Naive thymus-derived CD4-positive, alpha-beta T cell (primary cell): ENCODE results near the gene FZD8. TPM values are rescaled to one million over a fixed set of nuclear protein-coding genes. Genes with fewer than 3 reads are reported as not detected.

ENCODE experiments used
- ATAC-seq: fragments of 150-1000 bp; cut with Tn5 transposase; 2 replicates; pipeline ENCODE4 v1.10.0; 2021; ENCODE audit warnings: mild to moderate bottlenecking, moderate library complexity
- CTCF ChIA-PET: fragments of 350-600 bp; sonication (Branson Sonifier 250); formaldehyde crosslinking; loops from one replicate; lab custom pipeline; 2021; ENCODE audit warnings: antibody characterized with exemption; lab: Charles Lee
- POLR2A ChIA-PET: fragments of 350-600 bp; sonication (Branson Sonifier 250); formaldehyde crosslinking; loops from one replicate; lab custom pipeline; 2021; ENCODE audit warnings: antibody characterized with exemption, inconsistent platforms; lab: Charles Lee
- DNase-seq, 9 donors: peaks; one replicate each; pipeline versions ENCODE4 v3.0.0 to v3.0.0-alpha.2; 2020 to 2022; ENCODE audit warnings: mixed read lengths in 1 of 9
- H3K27ac ChIP-seq: one replicate; pipeline ENCODE4 v1.7.0; 2013; ENCODE audit warnings: mild to moderate bottlenecking, low read depth, low read length, moderate library complexity
- H3K27me3 ChIP-seq, 2 donors: one replicate each; pipeline ENCODE4 v1.7.0; 2013; ENCODE audit warnings: low read length in 2 of 2, mild to moderate bottlenecking in 2 of 2, moderate library complexity in 2 of 2; ENCODE audit not compliant: control insufficient read depth in 2 of 2, insufficient read depth in 2 of 2
- H3K36me3 ChIP-seq, 3 experiments: 1 replicate in 2 of 3; 2 replicates in 1 of 3; pipeline ENCODE4 v1.7.0; 2013; ENCODE audit warnings: low read length in 3 of 3, mild to moderate bottlenecking in 3 of 3, moderate library complexity in 1 of 3; ENCODE audit not compliant: insufficient read depth in 3 of 3, control insufficient read depth in 2 of 3
- H3K4me1 ChIP-seq, 2 donors: one replicate each; pipeline ENCODE4 v1.7.0; 2013; ENCODE audit warnings: low read length in 2 of 2, mild to moderate bottlenecking in 2 of 2, moderate library complexity in 1 of 2; ENCODE audit not compliant: control insufficient read depth in 2 of 2, insufficient read depth in 2 of 2
- H3K4me3 ChIP-seq: 2 replicates; pipeline ENCODE4 v1.7.0; 2013; ENCODE audit warnings: mild to moderate bottlenecking, low read length
- H3K9me3 ChIP-seq, 3 experiments: 1 replicate in 2 of 3; 2 replicates in 1 of 3; pipeline ENCODE4 v1.7.0; 2013; ENCODE audit warnings: low read length in 3 of 3; ENCODE audit not compliant: control insufficient read depth in 2 of 3
- H3K27ac Mint-ChIP-seq, 9 donors: one replicate each; pipeline ENCODE4 v1.8.0; 2020 to 2022; ENCODE audit warnings: mixed read lengths in 9 of 9, mild to moderate bottlenecking in 8 of 9, moderate library complexity in 5 of 9, inconsistent platforms in 2 of 9
- H3K27me3 Mint-ChIP-seq, 5 donors: one replicate each; pipeline ENCODE4 v1.8.0; 2021 to 2022; ENCODE audit warnings: mixed read lengths in 5 of 5, mild to moderate bottlenecking in 1 of 5
- H3K36me3 Mint-ChIP-seq, 5 donors: one replicate each; pipeline ENCODE4 v1.8.0; 2020 to 2022; ENCODE audit warnings: mixed read lengths in 5 of 5, mild to moderate bottlenecking in 3 of 5, inconsistent platforms in 1 of 5
- H3K4me1 Mint-ChIP-seq, 7 donors: one replicate each; pipeline ENCODE4 v1.8.0; 2020 to 2022; ENCODE audit warnings: mixed read lengths in 7 of 7, mild to moderate bottlenecking in 3 of 7, inconsistent platforms in 1 of 7
- H3K4me3 Mint-ChIP-seq, 10 donors: one replicate each; pipeline ENCODE4 v1.8.0; 2020 to 2022; ENCODE audit warnings: mild to moderate bottlenecking in 10 of 10, mixed read lengths in 10 of 10, moderate library complexity in 6 of 10, inconsistent platforms in 2 of 10
- H3K9me3 Mint-ChIP-seq, 11 donors: one replicate each; pipeline ENCODE4 v1.8.0; 2020 to 2022; ENCODE audit warnings: mixed read lengths in 11 of 11, mild to moderate bottlenecking in 4 of 11, inconsistent platforms in 1 of 11, moderate library complexity in 1 of 11
- intact Hi-C, 2 donors: fragments of 100-400 bp; cut with micrococcal nuclease; formaldehyde crosslinking; loops; one replicate each; pipeline ENCODE4 v1.15.1; 2023
- polyA plus RNA-seq, 2 donors: library from polyadenylated mRNA; unstranded; fragments of 300-500 nt; fragmentation: Illumina TruSeq; gene quantifications; one replicate each; pipeline ENCODE4 v1.2.3, GENCODE V29; 2021
- total RNA-seq, 6 experiments: library from RNA in 5 of 6; stranded (reverse) in 5 of 6; gene quantifications; 1 replicate in 5 of 6; 2 replicates in 1 of 6; pipeline ENCODE4 v1.2.3 and lab custom pipeline; 2021 to 2026

Gene FZD8
- total and polyA plus RNA-seq, 7 experiments from 2014 or later: 0.19 to 1.7 (median 0.47) TPM; not detected in 2

- H3K27ac Mint-ChIP-seq: no peak overlapping the region
- no peaks in the 10 kb centered on the region for H3K4me1 ChIP-seq
- ChIA-PET CTCF (interaction anchor here (0.6 kb wide), 1 partner anchor 628 kb away, joined by 3 read pairs; no protein-coding TSS in a partner anchor), POLR2A (no interaction called here)
- ATAC-seq (no peak), DNase-seq (no peak)
- H3K4me3 Mint-ChIP-seq: no peak overlapping the region
- peaks cover 0 to 13% (median 6%) of the 10 kb centered on the region in 11 donors for H3K9me3 Mint-ChIP-seq
- no peaks in the 10 kb centered on the region for H3K4me1 Mint-ChIP-seq
- H3K4me3 ChIP-seq: no peak overlapping the region
- intact Hi-C loops: no loop called here
- no peak overlapping the region for H3K27ac ChIP-seq
- H3K27me3 Mint-ChIP-seq: peaks cover 2 to 15% (median 9%) of the 10 kb centered on the region in 5 donors
- no peaks in the 10 kb centered on the region for H3K36me3 ChIP-seq
- no peaks in the 10 kb centered on the region for H3K27me3 ChIP-seq
- no peaks in the 10 kb centered on the region for H3K36me3 Mint-ChIP-seq
- H3K9me3 ChIP-seq: no peaks in the 10 kb centered on the region
Measured at GRCh38 chr10:35675846-35676245, 33.8 kb upstream of the FZD8 start.

GRCh38 chr10:35674843-35675242 is 32.7 kb upstream of the FZD8 start:
- Histone ChIP-seq H3K9me3 (no peaks in the 10 kb centered on the region), H3K36me3 (no peaks in the 10 kb centered on the region), H3K27ac (no peak overlapping the region), H3K4me1 (no peaks in the 10 kb centered on the region), H3K27me3 (no peaks in the 10 kb centered on the region), H3K4me3 (no peak overlapping the region)
- peaks cover 2 to 15% (median 13%) of the 10 kb centered on the region in 5 donors for H3K27me3 Mint-ChIP-seq
- no peak for ATAC-seq
- H3K36me3 Mint-ChIP-seq: no peaks in the 10 kb centered on the region
- ChIA-PET POLR2A (no interaction called here), CTCF (no interaction called here)
- no peaks in the 10 kb centered on the region for H3K4me1 Mint-ChIP-seq
- no peak overlapping the region for H3K4me3 Mint-ChIP-seq
- peaks cover 0 to 13% (median 6%) of the 10 kb centered on the region in 11 donors for H3K9me3 Mint-ChIP-seq
- H3K27ac Mint-ChIP-seq: no peak overlapping the region
- intact Hi-C loops: no loop called here
- no peak for DNase-seq

GRCh38 chr10:35668865-35669650 is 27.0 kb upstream of the FZD8 start:
- ChIA-PET POLR2A (no interaction called here), CTCF (no interaction called here)
- no peak overlapping the region for H3K4me3 ChIP-seq
- H3K27ac ChIP-seq: no peak overlapping the region
- Mint-ChIP-seq H3K4me1 (no peaks in the 10 kb centered on the region), H3K36me3 (peaks cover 0 to 4% (median 0%) of the 10 kb centered on the region in 5 donors), H3K4me3 (no peak overlapping the region), H3K9me3 (peaks cover 0 to 20% (median 10%) of the 10 kb centered on the region in 11 donors), H3K27me3 (peaks cover 0 to 18% (median 9%) of the 10 kb centered on the region in 5 donors), H3K27ac (peak overlapping the region in 1 of 9 donors; percentile 10)
- no peaks in the 10 kb centered on the region for H3K27me3 ChIP-seq
- DNase-seq: no peak
- intact Hi-C loops: no loop called here
- H3K36me3 ChIP-seq: no peaks in the 10 kb centered on the region
- no peaks in the 10 kb centered on the region for H3K4me1 ChIP-seq
- no peaks in the 10 kb centered on the region for H3K9me3 ChIP-seq
- peak; percentile 22 for ATAC-seq

- Mint-ChIP-seq H3K4me3 (no peak overlapping the region), H3K4me1 (no peaks in the 10 kb centered on the region), H3K9me3 (peaks cover 0 to 20% (median 8%) of the 10 kb centered on the region in 11 donors), H3K36me3 (peaks cover 0 to 4% (median 0%) of the 10 kb centered on the region in 5 donors), H3K27ac (peak overlapping the region in 1 of 9 donors; percentile 2), H3K27me3 (peaks cover 0 to 23% (median 13%) of the 10 kb centered on the region in 5 donors)
- ATAC-seq (no peak), DNase-seq (no peak)
- Histone ChIP-seq H3K27ac (no peak overlapping the region), H3K4me3 (no peak overlapping the region), H3K27me3 (no peaks in the 10 kb centered on the region), H3K36me3 (no peaks in the 10 kb centered on the region), H3K9me3 (no peaks in the 10 kb centered on the region), H3K4me1 (no peaks in the 10 kb centered on the region)
- intact Hi-C loops: no loop called here
- POLR2A ChIA-PET: no interaction called here
- CTCF ChIA-PET: no interaction called here
Measured at GRCh38 chr10:35667971-35668370, 25.9 kb upstream of the FZD8 start.

GRCh38 chr10:35667270-35667889 is 25.3 kb upstream of the FZD8 start:
- ATAC-seq (no peak), DNase-seq (no peak)
- CTCF ChIA-PET: no interaction called here
- Mint-ChIP-seq H3K4me1 (no peaks in the 10 kb centered on the region), H3K27me3 (peaks cover 0 to 23% (median 17%) of the 10 kb centered on the region in 5 donors), H3K27ac (no peak overlapping the region), H3K4me3 (no peak overlapping the region), H3K9me3 (peaks cover 0 to 20% (median 8%) of the 10 kb centered on the region in 11 donors), H3K36me3 (peaks cover 0 to 4% (median 0%) of the 10 kb centered on the region in 5 donors)
- Histone ChIP-seq H3K27ac (no peak overlapping the region), H3K9me3 (no peaks in the 10 kb centered on the region), H3K27me3 (no peaks in the 10 kb centered on the region), H3K4me1 (no peaks in the 10 kb centered on the region), H3K4me3 (no peak overlapping the region), H3K36me3 (no peaks in the 10 kb centered on the region)
- intact Hi-C loops: no loop called here
- POLR2A ChIA-PET: no interaction called here

- no peak overlapping the region for H3K4me3 Mint-ChIP-seq
- Histone ChIP-seq H3K36me3 (no peaks in the 10 kb centered on the region), H3K9me3 (no peaks in the 10 kb centered on the region), H3K4me1 (no peaks in the 10 kb centered on the region), H3K27ac (no peak overlapping the region), H3K4me3 (no peak overlapping the region), H3K27me3 (no peaks in the 10 kb centered on the region)
- intact Hi-C loops: no loop called here
- H3K36me3 Mint-ChIP-seq: peaks cover 0 to 6% (median 0%) of the 10 kb centered on the region in 5 donors
- peaks cover 0 to 7% (median 2%) of the 10 kb centered on the region in 11 donors for H3K9me3 Mint-ChIP-seq
- no peak overlapping the region for H3K27ac Mint-ChIP-seq
- no peaks in the 10 kb centered on the region for H3K4me1 Mint-ChIP-seq
- ChIA-PET POLR2A (no interaction called here), CTCF (no interaction called here)
- peaks cover 6 to 57% (median 50%) of the 10 kb centered on the region in 5 donors for H3K27me3 Mint-ChIP-seq
- ATAC-seq (no peak), DNase-seq (no peak)
Measured at GRCh38 chr10:35661236-35661635, 19.1 kb upstream of the FZD8 start.
